Measurements from ENCODE around the gene ENDOU.

DNA sequence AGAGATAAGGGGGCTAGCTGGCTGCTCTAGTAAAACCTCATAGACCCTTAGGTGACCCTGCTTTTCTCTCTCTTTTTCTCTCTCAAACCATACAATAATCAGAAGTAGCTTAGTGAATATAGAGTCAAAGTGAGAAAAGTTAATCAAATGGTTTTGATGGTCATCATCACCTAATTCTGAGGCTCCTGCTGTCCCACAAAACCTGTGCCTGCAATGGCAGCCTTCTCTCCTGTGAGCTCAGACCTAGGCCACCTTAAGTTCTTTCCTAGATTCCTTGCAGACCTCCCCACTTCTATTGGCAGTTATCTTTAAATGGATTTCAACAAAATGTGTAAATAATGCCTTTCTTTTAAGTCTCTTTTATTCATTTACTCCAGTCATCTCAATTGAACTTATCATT lies 17.9 kb downstream of the ENDOU start:
- TF ChIP-seq CTCF (IDR thresholded peaks at IDR 0.05) (no peak), POLR2AphosphoS5 (IDR thresholded peaks at IDR 0.05; ENCODE audit: low read depth, low read length) (no peak), TCF7L2 (IDR thresholded peaks at IDR 0.05; ENCODE audit: low read depth, low read length) (no peak)
